Gastrocnemius medialis (tissue), 4 donors: ENCODE measurements around the gene NOL4L.

Source experiments
- POLR2A ChIP-seq, 2 donors: fragments of 450-650 bp; IDR thresholded peaks; one replicate each; pipeline ENCODE4 v1.6.1; 2017; ENCODE audit warnings: antibody characterized with exemption in 2 of 2, mild to moderate bottlenecking in 2 of 2, moderate library complexity in 2 of 2
- TF ChIP-seq, protein P1 (sequence below), 5 experiments: fragments of 450-650 bp in 3 of 5; fragments of 200-600 bp in 2 of 5; sonication (generic) in 2 of 5; IDR thresholded peaks in 4 of 5; conservative IDR thresholded peaks in 1 of 5; 1 replicate in 4 of 5; 2 replicates in 1 of 5; pipeline ENCODE4 v1.5.1; 2016 to 2019; ENCODE audit warnings: antibody characterized with exemption in 5 of 5, mild to moderate bottlenecking in 3 of 5, moderate library complexity in 3 of 5

DNA sequence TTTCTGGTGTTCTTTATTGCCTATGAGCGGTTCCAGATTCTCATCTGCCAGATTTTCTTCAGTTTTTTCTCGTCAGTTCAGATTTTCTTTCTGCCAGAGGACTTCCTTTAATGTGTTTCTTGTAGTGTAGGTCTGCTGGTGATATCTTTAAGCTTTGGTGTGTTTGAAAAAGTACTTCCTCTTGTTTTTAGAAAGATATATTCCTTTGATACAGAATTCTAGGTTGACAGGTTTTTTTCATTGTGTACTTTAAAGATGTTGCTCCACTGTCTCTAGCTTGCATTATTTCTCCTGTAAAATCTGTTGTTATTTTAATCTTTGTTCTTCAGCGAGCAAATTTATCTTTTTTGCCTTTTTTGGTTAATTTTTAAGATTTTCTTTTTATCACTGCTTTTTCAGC, 190.1 kb downstream of the NOL4L start:
- TF ChIP-seq, protein P1, sequence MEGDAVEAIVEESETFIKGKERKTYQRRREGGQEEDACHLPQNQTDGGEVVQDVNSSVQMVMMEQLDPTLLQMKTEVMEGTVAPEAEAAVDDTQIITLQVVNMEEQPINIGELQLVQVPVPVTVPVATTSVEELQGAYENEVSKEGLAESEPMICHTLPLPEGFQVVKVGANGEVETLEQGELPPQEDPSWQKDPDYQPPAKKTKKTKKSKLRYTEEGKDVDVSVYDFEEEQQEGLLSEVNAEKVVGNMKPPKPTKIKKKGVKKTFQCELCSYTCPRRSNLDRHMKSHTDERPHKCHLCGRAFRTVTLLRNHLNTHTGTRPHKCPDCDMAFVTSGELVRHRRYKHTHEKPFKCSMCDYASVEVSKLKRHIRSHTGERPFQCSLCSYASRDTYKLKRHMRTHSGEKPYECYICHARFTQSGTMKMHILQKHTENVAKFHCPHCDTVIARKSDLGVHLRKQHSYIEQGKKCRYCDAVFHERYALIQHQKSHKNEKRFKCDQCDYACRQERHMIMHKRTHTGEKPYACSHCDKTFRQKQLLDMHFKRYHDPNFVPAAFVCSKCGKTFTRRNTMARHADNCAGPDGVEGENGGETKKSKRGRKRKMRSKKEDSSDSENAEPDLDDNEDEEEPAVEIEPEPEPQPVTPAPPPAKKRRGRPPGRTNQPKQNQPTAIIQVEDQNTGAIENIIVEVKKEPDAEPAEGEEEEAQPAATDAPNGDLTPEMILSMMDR (IDR thresholded peaks at IDR 0.05 in 4 of 5, conservative IDR thresholded peaks at IDR 0.05 in 1 of 5), result no peak
- TF ChIP-seq POLR2A (IDR thresholded peaks at IDR 0.05), result no peak
